GM12801 (cell line): ENCODE data around the gene P2RY2.

Source experiments
- TF ChIP-seq, protein P1 (sequence below): IDR thresholded peaks from one replicate; pipeline ENCODE4 v1.5.1; 2011; ENCODE audit warnings: control low read depth; ENCODE audit not compliant: insufficient read length; ENCODE audit errors: extremely low read depth

The P2RY2 gene

DNA sequence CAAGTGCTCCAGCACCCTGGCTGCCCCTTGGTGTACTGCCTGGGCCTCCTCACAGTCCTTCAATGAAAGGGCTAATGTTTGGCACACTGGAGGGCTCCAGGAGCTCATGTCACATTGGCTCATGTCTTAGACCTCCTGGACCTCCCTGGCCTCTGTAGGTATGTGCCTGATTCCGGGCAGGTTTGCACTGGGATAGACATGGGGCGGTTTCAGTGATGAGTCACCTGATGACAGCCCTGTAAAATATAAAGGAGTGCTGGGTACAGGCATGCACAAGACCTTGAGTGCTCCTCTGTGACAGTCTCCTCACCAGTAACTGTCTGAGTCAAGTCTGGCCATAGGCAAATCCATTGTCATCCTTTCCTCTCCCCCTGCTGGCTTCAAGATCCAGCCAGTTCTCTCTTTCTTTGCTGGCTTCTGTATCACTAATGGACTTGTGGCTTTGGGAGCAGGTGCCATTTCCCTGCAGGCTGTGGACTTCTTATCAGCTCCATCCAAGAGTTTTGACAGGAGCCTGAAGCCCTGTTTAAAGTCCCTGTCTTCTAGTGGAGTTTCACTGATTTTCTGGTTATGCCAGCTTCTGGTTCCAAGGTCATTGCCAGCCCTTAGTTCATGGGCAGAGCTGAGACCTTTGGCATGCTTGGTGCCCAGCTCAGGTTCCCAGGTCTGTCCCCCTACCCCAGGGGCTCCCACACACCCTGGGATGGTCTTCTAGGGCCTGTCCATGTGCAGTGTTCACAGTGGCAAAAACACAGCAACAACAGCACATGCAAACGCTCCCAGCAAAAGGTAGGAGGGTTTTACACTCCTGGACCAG lies 22.7 kb upstream of the P2RY2 start:
- TF ChIP-seq, protein P1, sequence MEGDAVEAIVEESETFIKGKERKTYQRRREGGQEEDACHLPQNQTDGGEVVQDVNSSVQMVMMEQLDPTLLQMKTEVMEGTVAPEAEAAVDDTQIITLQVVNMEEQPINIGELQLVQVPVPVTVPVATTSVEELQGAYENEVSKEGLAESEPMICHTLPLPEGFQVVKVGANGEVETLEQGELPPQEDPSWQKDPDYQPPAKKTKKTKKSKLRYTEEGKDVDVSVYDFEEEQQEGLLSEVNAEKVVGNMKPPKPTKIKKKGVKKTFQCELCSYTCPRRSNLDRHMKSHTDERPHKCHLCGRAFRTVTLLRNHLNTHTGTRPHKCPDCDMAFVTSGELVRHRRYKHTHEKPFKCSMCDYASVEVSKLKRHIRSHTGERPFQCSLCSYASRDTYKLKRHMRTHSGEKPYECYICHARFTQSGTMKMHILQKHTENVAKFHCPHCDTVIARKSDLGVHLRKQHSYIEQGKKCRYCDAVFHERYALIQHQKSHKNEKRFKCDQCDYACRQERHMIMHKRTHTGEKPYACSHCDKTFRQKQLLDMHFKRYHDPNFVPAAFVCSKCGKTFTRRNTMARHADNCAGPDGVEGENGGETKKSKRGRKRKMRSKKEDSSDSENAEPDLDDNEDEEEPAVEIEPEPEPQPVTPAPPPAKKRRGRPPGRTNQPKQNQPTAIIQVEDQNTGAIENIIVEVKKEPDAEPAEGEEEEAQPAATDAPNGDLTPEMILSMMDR: no peak

DNA sequence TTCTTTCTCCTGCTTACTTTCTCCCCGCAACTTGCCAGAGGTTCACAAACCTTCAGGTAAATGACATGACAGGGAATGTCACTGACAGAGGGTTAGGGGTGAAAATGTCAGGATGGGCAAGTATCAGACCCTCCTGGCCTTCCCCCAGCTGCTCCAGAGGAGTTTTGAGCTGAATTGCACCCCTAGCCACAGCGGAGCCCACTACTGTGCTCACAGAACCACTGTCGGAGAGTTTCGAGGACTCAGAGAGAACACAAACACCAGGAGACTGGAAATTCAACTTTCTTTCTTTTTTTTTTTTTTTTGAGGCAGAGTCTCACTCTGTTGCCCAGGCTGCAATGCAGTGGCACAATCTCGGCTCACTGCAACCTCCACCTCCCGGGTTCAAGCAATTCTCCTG lies 21.5 kb upstream of the P2RY2 start:
- TF ChIP-seq, protein P1: no peak

DNA sequence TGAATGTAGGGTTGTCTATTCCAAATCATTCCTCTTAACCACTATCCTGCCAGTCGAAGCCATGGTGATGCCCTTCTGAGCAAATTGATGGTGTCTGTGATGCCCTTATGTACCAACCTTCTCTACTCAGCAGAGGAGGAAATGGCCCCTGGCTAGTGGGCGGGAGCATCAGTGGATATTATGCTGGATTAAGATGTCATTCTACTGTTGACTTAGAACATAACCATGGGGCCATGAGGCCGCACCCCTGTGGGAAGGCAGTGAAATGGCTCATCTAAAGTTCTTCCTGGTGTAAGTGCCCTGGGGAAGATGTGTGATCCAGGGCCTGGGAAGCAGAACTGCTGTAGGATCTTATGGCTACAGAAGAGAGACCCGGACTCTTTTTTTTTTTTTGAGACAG lies 20.7 kb upstream of the P2RY2 start:
- TF ChIP-seq, protein P1: no peak

DNA sequence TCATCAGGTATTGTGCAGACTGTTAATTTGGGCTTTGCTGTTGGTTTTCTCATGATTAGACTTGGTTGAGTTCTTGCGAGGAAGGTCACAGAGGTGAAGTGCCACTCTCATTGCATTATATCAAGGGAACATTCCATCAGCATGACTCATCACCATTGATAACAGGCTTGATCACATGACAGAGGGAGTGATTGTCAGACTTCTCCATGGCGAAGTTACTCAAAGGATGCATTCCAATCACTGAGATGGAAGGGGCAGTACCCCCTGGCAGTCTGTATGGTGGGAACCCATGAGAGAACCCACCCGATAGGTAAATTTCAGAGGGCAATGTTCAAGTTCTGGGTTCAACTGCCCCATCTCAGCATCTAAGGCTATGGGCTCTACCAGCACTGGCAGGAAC lies 19.4 kb upstream of the P2RY2 start:
- TF ChIP-seq, protein P1: no peak

DNA sequence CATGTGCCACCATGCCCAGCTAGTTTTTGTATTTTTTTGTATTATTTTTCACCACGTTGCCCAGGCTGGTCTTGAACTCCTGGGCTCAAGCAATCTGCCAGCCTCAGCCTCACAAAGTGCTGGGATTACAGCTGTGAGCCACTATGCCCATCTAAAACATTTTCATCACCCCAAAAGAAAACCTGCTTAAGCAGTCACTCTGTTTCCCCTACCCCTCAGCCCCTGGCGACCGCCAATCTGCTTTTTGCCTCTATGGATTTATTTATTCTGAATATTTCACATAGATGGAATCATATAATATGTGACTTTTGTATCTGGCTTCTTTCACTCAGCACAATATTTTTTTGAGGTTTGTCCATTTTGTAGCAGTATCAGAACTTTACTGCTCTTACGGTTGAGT lies 18.6 kb upstream of the P2RY2 start:
- TF ChIP-seq, protein P1: no peak

DNA sequence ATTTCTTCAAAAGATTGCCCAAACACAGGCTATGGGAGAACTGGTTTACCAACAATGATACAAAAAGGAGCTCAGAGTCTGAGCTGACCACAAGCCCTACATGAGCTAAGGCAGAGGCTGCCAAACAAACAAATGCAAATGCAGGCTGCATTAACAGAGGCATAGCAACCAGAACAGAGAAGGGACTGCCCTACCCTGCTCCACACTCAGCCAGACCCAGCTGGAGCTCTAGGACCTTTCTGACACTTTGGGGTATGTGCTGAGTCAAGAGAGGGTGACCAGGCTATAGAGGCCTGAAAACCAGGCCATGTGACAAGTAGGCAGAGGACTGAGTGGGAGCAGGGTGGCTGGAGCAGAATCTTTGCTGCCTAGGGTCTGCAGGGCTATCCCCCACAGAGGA lies 17.8 kb upstream of the P2RY2 start:
- TF ChIP-seq, protein P1: no peak

DNA sequence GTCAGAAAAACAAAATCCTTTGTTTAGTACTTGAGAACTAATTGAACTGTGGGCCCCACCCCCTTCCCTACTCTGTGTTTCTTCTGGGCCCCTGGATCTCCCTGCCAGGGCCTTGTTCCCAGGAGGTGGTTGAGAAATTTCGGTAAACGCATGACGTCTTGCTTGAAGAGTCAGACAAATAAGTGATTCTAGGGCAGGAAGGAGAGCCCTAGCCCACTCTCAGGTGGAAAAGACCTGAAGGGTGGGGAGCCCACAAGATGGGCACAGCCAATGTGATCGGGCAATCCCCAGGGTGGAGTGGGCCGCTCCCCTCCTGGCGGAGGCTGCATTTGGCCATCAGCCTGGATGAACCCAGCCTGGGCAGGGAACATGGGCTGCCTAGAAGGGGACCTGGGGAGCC lies 16.8 kb upstream of the P2RY2 start:
- TF ChIP-seq, protein P1: no peak
